Spleen (tissue), 11 donors: Measurements from ENCODE around the gene BEND3. TPM values are rescaled to one million over a fixed set of nuclear protein-coding genes. Genes with fewer than 3 reads are reported as not detected.
A peak's percentile ranks its signal among the peaks of the same experiment; 100 is the strongest.
"Not testable (repeated sequence)": the region's sequence is repeated elsewhere in the genome, so short reads cannot be mapped to it uniquely, and the experiment has no call there.

ENCODE experiments used
- DNase-seq: peaks from one replicate; pipeline ENCODE4 v3.0.0-alpha.2; 2020
- H3K27ac ChIP-seq, 8 donors: fragments of 200-600 bp; sonication (generic) in 7 of 8; 1 replicate in 4 of 8; 2 replicates in 4 of 8; pipeline versions ENCODE4 v1.5.0 to v1.8.0; 2016 to 2021; ENCODE audit warnings: inconsistent platforms in 4 of 8, mild to moderate bottlenecking in 4 of 8, moderate library complexity in 1 of 8
- H3K27me3 ChIP-seq, 7 donors: fragments of 200-600 bp; sonication (generic) in 6 of 7; replicated peaks in 1 of 7; 1 replicate in 4 of 7; 2 replicates in 3 of 7; pipeline versions ENCODE4 v1.5.0 to v1.8.0; 2016 to 2021; ENCODE audit warnings: inconsistent platforms in 3 of 7, mild to moderate bottlenecking in 1 of 7
- H3K36me3 ChIP-seq, 6 donors: fragments of 200-600 bp; sonication (generic) in 5 of 6; 1 replicate in 4 of 6; 2 replicates in 2 of 6; pipeline versions ENCODE4 v1.5.0 to v1.8.0; 2016 to 2021; ENCODE audit warnings: inconsistent platforms in 2 of 6
- H3K4me1 ChIP-seq, 6 donors: fragments of 200-600 bp; sonication (generic) in 5 of 6; 1 replicate in 3 of 6; 2 replicates in 3 of 6; pipeline versions ENCODE4 v1.5.0 to v1.8.0; 2016 to 2021; ENCODE audit warnings: inconsistent platforms in 3 of 6
- H3K4me3 ChIP-seq, 8 donors: fragments of 200-600 bp; sonication (generic) in 7 of 8; 1 replicate in 4 of 8; 2 replicates in 4 of 8; pipeline versions ENCODE4 v1.5.0 to v1.8.0; 2016 to 2021; ENCODE audit warnings: inconsistent platforms in 4 of 8, mild to moderate bottlenecking in 4 of 8, moderate library complexity in 2 of 8
- H3K9me3 ChIP-seq, 8 donors: fragments of 200-600 bp; sonication (generic) in 7 of 8; 1 replicate in 4 of 8; 2 replicates in 4 of 8; pipeline versions ENCODE4 v1.5.0 to v1.8.0; 2016 to 2021; ENCODE audit warnings: inconsistent platforms in 4 of 8
- CTCF ChIP-seq, 11 experiments: fragments of 200-600 bp in 7 of 11; fragments of 450-650 bp in 4 of 11; sonication (generic) in 4 of 11; IDR thresholded peaks in 8 of 11; conservative IDR thresholded peaks in 3 of 11; 1 replicate in 7 of 11; 2 replicates in 4 of 11; pipeline versions ENCODE4 v1.4.0 to v1.8.0; 2016 to 2021; ENCODE audit warnings: antibody characterized with exemption in 11 of 11, inconsistent platforms in 4 of 11, mild to moderate bottlenecking in 1 of 11
- POLR2A ChIP-seq, 3 donors: fragments of 450-650 bp; IDR thresholded peaks; one replicate each; pipeline ENCODE4 v1.5.1; 2017; ENCODE audit warnings: antibody characterized with exemption in 3 of 3, mild to moderate bottlenecking in 1 of 3
- POLR2AphosphoS5 ChIP-seq, 3 donors: sonication (generic); formaldehyde crosslinking; IDR thresholded peaks; one replicate each; pipeline ENCODE4 v1.5.1; 2017; ENCODE audit warnings: antibody characterized with exemption in 3 of 3
- WGBS, 5 donors: extraction: QIAGEN DNeasy Blood & Tissue Kit in 3 of 5; methylation state at CpG; one replicate each; pipeline versions ENCODE4 v1.1.5 to v1.1.7; 2013 to 2018; 5-methylcytosine and 5-hydroxymethylcytosine counted together
- intact Hi-C: fragments of 100-400 bp; cut with DNase I; formaldehyde crosslinking; loops from one replicate; pipeline ENCODE4 v1.15.0; 2023; ENCODE audit warnings: low total_unique reads
- polyA plus RNA-seq, 3 donors: library from polyadenylated mRNA; stranded (reverse); fragments of 200-250 nt; gene quantifications; one replicate each; pipeline ENCODE4 v1.2.1, GENCODE V29; 2013
- total RNA-seq, 7 donors: library from RNA; depleted of rRNA in 3 of 7; stranded (reverse); fragments of >200 nt in 3 of 7; fragmentation: NEBNext Ultra II Directional in 4 of 7; extraction: Animal tissue kit (Norgen Biotek cat#: 25700) in 4 of 7; gene quantifications; one replicate each; pipeline versions ENCODE4 v1.1.0 to v1.2.1, GENCODE V29; 2016 to 2021
- donor health status: healthy with polysubstance abuse.
- donor health status: DM: no; HTN: no; CAD: no; lungs with moderate emphysema.
- donor health status: DM: no; HTN: no; CAD: no.
- donor health status: Bipolar disorder and iron deficiency.
- donor health status: healthy.
- donor health status: DM: no; HTN: no; CAD: no.
- donor health status: DM: yes; HTN: yes; CAD: no.

BEND3 gene
- total and polyA plus RNA-seq, 10 donors = 0.37 to 2.6 (median 2.1) TPM

- H3K27ac ChIP-seq = no peak overlapping the region
- H3K9me3 ChIP-seq = no peaks in the 10 kb centered on the region
- H3K4me1 ChIP-seq = no peaks in the 10 kb centered on the region
- H3K36me3 ChIP-seq = peaks cover 0 to 4% (median 0%) of the 10 kb centered on the region in 6 donors
- TF ChIP-seq POLR2A (IDR thresholded peaks at IDR 0.05) = no peak
- no peak for TF ChIP-seq CTCF (IDR thresholded peaks at IDR 0.05 in 8 of 11, conservative IDR thresholded peaks at IDR 0.05 in 3 of 11)
- no peak for TF ChIP-seq POLR2AphosphoS5 (IDR thresholded peaks at IDR 0.05)
- no peaks in the 10 kb centered on the region for H3K27me3 ChIP-seq
- DNase-seq = no peak
- intact Hi-C loops = no loop called here
- H3K4me3 ChIP-seq = no peak overlapping the region
Measured at GRCh38 chr6:107144014-107144413, 28.7 kb upstream of the BEND3 start.

GRCh38 chr6:107140581-107140980 is 25.3 kb upstream of the BEND3 start:
- WGBS, 5 donors = 70 to 87% (median 77%) methylated on average over 3 of the region's 3 CpGs
- no peak for DNase-seq
- TF ChIP-seq POLR2A (IDR thresholded peaks at IDR 0.05) = no peak
- no peak for TF ChIP-seq POLR2AphosphoS5 (IDR thresholded peaks at IDR 0.05)
- TF ChIP-seq CTCF (IDR thresholded peaks at IDR 0.05 in 8 of 11, conservative IDR thresholded peaks at IDR 0.05 in 3 of 11) = no peak
- no peak overlapping the region for H3K27ac ChIP-seq
- H3K4me1 ChIP-seq = no peaks in the 10 kb centered on the region
- H3K4me3 ChIP-seq = no peak overlapping the region
- no peaks in the 10 kb centered on the region for H3K27me3 ChIP-seq
- no peaks in the 10 kb centered on the region for H3K9me3 ChIP-seq
- intact Hi-C loops = no loop called here
- H3K36me3 ChIP-seq = no peaks in the 10 kb centered on the region

DNA sequence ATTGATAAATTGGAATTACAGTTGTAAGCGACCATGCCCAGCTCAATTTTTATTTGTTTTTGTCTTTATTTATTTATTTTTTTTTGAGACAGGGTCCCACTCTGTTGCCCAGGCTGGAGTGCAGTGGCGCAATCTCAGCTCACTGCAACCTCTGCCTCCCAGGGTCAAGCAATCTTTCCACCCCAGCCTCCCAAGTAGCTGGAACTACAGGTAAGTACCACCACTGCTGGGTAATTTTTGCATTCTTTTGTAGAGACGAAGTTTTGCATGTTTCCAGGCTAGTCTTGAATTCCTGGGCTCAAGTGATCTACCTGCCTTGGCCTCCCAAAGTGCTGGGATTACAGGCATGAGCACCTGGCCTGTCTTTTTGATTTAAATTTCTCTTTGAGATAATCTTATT is 21.0 kb upstream of the BEND3 start:
- H3K27me3 ChIP-seq, H3K36me3 ChIP-seq, intact Hi-C loops, H3K9me3 ChIP-seq, H3K4me1 ChIP-seq, H3K27ac ChIP-seq, H3K4me3 ChIP-seq, DNase-seq: not testable (repeated sequence)
- WGBS, 5 donors = 80 to 90% (median 84%) methylated on average over 3 of the region's 3 CpGs

- H3K27ac ChIP-seq, H3K27me3 ChIP-seq, H3K36me3 ChIP-seq, H3K4me3 ChIP-seq, intact Hi-C loops, H3K9me3 ChIP-seq, DNase-seq, H3K4me1 ChIP-seq: not testable (repeated sequence)
- 90 to 96% (median 93%) methylated on average over 14 of the region's 14 CpGs for WGBS, 5 donors
Measured at GRCh38 chr6:107135048-107135680, 19.8 kb upstream of the BEND3 start.

DNA sequence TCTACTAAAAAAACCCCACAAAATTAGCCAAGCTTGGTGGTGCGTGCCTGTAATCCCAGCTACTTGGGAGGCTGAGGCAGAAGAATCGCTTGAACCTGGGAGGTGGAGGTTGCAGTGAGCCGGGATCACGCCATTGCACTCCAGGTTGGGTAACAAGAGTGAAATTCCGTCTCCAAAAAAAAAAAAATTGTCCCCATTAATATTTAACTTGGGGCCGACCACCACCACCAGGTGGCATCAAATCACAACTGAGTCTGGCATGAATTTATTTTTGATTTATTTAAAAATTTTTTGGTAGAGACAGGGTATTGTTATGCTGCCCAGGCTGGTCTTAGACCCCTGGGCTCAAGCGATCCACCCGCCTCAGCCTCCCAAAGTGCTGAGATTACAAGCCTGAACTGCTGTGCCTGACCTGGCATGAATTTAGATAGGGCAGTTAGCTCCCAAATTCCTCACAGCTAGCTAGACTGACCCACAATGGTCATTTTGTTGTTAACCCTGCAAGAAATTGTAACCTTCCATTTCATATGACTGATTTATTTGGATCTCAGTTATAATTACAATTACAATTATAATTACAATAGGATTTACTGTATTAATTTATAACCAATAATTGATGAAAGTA is 17.1 kb upstream of the BEND3 start:
- Histone ChIP-seq H3K9me3 (no peaks in the 10 kb centered on the region), H3K4me3 (no peak overlapping the region), H3K27ac (no peak overlapping the region), H3K27me3 (no peaks in the 10 kb centered on the region), H3K4me1 (no peaks in the 10 kb centered on the region), H3K36me3 (no peaks in the 10 kb centered on the region)
- TF ChIP-seq POLR2AphosphoS5 (IDR thresholded peaks at IDR 0.05) (no peak), CTCF (IDR thresholded peaks at IDR 0.05 in 8 of 11, conservative IDR thresholded peaks at IDR 0.05 in 3 of 11) (peak in 6 of 11 experiments; percentile 14 to 54 (median 34))
- intact Hi-C loops = no loop called here
- DNase-seq = no peak
- 46 to 53% (median 49%) methylated on average over 8 of the region's 8 CpGs for WGBS, 5 donors
